LNCAP (cell line): ENCODE measurements around the gene CTR9.

Experiments
- TF ChIP-seq, protein P1 (sequence below): fragments of 450-650 bp; IDR thresholded peaks from 2 replicates; pipeline ENCODE4 v1.5.1; 2017; ENCODE audit warnings: mild to moderate bottlenecking

CTR9 gene

DNA sequence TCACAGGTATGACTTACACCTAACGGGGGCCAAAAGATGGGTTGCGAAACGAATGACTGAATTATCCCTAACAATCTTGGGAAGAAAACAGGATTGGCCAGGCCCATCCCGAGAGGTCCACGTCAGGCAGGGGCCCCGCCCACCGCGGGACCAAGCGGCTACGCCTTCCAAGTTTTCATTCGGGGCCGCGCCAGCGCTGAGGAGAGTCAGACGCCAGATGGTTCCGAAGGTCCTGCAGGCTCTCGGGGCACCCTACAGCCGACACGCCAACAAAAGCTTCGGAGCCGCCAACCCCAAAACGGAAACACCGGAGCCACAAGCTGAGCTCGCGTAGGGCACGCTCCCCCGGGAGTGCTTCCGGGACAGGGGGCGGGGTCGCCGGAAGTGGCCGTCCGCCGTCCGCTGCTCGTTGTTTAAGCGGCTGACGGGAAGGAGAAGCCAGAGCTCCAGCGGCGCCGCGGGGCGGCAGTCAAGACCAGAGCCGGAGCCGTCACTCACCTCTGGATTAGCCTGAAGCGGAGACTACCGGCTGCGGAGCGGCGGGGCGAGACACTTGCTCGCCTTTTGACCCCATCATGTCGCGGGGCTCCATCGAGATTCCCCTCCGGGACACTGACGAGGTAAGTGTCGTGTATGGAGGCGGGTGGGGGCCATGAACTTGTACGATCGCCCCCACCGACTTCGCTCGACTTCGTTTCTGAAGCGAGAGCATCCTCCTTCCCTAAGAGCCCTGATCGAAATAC is at the start of gene CTR9:
Gene CTR9 (plus strand): TSS at position 409 of the 743 bp plus-strand sequence. CDS start 167 bp downstream, at position 576.
- TF ChIP-seq, protein P1, sequence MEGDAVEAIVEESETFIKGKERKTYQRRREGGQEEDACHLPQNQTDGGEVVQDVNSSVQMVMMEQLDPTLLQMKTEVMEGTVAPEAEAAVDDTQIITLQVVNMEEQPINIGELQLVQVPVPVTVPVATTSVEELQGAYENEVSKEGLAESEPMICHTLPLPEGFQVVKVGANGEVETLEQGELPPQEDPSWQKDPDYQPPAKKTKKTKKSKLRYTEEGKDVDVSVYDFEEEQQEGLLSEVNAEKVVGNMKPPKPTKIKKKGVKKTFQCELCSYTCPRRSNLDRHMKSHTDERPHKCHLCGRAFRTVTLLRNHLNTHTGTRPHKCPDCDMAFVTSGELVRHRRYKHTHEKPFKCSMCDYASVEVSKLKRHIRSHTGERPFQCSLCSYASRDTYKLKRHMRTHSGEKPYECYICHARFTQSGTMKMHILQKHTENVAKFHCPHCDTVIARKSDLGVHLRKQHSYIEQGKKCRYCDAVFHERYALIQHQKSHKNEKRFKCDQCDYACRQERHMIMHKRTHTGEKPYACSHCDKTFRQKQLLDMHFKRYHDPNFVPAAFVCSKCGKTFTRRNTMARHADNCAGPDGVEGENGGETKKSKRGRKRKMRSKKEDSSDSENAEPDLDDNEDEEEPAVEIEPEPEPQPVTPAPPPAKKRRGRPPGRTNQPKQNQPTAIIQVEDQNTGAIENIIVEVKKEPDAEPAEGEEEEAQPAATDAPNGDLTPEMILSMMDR: peak; percentile 32; the same call in 1 of the 2 replicates

DNA sequence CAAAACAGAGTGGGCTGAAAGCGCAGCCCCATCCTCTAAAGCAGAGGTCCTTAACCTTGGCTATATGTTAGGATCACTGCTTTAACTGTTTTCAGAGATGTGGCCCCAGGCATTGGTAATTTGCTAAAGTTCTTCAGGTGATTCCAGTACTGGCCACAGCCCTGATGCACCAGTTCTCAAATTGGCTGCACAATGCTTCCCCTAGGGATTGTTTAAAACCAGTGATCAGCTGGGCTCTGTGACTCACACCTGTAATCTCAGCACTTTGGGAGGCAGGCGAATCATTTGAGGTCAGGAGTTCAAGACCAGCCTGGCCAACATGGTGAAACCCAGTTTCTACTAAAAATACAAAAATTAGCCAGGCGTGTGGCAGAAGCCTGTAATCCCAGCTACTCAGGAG is 49.1 kb upstream of the CTR9 start:
- TF ChIP-seq, protein P1: no peak

DNA sequence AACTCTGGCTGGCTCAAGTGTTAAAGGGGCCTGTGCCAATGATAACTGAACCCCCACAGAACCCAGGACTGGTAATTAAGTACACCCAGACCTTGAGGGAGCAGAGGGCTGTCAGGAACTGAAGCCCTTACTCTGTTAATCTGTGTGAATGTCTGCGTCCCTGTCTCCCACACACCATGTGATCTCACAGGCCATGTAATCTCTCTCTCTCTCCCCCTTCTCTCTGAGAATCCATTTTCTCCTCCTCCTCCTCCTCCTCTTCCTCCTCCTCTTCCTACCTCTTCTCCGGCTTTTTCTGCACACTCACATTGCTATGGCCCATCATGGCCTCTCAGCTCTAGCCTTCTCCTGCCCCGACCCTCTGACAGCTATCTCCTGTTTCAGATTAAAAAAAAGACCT is 42.9 kb upstream of the CTR9 start:
- TF ChIP-seq, protein P1: no peak

DNA sequence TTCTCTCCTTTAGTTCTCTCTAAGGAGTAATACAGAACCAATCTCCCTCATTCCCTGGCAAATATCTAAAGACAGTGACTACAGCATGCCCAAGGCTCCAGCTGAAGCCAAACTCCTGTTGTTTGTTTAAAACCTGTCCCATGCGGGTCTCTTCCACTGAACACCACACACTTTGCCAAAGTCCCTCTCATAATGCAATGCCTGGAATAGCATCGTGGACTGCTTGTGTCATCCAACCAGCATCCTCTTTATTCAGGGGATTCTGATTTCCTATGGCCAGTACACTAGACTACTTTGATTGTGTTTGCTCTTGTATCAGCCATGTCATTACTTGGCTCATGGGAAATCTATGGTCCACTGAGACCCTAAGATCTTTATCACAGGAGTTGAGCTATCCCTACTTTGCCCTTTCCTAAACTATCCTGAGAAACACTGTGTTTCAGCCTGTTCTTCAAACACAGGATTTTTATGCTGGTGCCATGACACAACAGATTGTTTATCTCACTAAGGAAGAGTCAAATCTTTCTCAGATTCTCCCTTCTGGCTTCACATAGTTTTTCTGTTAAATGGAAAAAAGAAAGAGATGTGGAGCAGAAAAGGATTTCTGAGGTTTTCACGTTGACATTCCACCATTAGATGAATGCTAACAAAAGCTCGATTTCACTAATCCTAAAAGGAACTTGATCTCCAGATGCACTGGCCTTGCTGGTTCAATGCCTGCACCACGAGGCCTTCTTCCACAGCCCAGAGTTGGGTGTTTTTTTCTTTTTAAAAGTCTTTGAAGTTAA is 41.6 kb upstream of the CTR9 start:
- TF ChIP-seq, protein P1: no peak

DNA sequence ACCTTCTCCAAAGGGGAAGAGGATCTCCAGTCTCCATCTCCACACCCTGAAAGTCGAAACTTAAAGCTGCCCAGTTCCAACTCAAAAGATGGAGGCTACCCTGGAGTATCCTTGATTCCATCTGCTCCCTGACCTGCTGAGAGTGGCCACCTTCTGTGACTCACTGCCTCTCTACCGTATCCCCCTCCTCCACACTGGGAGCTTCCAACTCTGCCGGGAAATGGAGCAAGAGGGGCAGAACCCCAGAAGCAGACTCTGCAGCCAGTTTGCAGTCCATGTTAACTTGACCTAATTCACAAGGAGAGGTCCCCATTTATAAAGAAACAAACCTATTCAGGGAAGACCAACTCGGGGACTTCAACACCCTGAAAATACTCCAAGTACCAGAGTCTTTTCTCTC is 35.5 kb upstream of the CTR9 start:
- TF ChIP-seq, protein P1: no peak

DNA sequence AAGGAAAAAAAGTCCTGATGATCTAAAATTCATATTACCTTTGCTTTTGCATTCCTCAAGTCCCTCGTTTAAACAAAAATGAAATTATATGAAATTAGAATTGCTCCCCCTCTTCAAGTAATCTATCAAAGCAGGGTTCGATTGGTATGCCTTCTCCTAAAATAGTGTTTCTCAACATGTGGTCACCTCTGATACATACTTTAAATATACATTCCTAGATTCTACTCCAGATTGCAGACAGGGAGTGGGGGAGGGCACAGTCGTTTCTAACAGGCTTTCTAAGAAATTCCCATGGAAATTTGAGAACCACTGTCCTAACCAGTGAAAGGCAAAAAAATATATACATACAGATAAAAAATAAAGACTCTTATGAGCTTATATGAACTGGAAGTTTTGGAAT is 34.9 kb upstream of the CTR9 start:
- TF ChIP-seq, protein P1: no peak

DNA sequence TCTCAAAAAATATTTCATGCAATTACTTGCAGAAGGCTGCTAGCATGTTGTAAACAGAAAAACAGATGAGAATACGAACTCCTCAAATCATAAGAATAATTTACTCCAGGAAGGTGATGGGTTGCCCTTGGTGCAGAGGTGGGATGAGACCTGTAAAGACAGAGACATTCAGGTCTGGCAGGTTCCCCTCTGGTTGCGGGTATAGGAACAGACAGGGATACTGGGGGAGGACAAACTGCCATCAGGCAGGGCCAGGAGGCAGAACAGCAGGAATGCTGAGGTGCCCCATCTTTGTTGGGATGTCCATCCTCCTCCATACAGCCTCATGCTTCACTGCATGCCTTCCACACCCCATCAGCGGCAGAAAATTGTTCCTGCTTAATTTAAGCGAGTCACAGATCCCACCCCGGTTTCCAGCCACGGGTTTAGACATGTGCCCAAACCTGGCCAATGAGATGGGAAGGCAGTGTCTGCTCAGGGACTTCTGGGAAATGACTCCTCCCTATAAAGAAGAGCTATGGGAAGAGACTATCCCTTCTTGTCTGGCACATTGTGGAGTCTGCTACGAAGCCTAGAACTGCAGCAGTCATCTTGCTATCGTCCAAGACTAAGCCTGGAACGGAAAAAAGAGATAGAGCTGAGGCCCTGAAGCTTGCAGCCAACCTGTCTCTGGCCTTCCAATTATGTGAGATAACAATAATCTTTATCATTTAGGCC is 34.3 kb upstream of the CTR9 start:
- TF ChIP-seq, protein P1: no peak
